ENCODE data around the gene MAP4K3.

Gene MAP4K3

DNA sequence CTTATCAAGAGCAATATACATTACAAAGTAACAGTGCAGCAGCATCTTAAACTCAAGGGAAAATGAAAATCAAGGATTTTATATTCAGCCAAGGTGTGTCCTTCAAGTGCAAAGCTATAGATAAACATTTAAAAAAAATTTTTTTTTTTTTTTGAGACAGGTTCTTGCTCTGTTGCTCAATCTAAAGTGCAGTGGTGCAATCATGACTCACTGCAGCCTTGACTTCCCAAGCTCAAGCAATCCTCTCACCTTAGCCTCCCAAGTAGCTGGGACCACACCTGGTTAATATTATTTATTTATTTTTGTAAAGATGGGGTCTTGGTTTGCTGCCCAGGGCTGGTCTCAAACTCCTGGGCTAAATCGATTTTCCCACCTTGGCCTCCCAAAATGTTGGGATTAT, 202.3 kb downstream of the MAP4K3 start:
- no peak for DNase-seq

DNA sequence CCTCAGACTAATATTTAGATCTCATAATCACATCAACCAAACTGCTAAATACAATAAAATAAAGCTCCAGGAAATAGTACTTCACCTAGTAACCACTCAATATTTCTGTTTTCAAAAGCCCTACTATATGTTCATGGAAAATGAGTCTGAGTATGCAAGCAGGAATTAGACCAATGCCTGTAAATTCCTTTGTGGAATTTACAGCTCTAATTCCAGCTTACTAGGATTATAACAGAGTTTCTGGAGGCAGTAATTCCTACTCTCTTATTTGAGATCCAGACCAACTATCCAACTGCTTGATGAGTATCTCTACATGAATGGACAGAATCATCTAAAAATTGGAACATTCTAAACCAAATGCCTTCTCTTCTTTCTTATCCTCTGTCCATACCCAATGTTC, 204.9 kb downstream of the MAP4K3 start:
- DNase-seq, result no peak

DNA sequence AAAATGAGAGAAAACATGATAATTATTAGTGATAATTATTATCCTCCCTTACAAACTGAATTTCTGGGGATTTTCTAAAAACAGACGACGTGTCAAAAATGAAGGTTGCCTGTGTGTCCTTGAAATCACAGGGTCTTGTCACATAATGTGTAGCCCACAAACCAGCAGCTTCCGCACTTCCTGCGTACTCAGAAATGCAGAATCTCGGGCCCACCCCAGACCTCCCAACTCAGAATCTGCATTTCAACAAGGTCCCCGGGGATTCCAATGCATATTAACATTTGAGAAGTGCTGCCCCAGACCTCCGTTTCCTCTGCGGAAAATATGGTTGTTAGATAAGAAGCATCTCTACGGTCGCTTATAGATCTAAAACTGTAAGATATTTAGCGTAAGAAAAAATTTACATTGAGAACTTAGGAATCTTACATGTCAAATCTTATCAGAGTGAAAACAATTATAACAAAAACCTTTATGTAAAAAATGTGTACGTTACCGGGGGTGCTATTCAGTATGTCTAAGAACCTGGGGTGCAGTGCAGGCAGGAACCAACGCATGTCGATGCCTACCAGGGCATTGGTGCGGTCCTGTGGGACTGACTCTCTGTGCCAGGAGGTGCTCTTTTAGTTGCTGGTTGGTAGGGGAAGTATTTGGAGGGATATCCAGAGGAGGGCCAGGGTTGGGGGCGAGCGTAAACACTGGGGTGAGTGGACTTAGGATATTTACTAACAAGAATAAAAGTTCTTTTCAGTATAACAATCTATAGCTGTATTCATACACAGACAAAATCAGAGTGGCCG, 208.5 kb downstream of the MAP4K3 start:
- peak in 1 of 3 experiments; percentile 48 for DNase-seq

DNA sequence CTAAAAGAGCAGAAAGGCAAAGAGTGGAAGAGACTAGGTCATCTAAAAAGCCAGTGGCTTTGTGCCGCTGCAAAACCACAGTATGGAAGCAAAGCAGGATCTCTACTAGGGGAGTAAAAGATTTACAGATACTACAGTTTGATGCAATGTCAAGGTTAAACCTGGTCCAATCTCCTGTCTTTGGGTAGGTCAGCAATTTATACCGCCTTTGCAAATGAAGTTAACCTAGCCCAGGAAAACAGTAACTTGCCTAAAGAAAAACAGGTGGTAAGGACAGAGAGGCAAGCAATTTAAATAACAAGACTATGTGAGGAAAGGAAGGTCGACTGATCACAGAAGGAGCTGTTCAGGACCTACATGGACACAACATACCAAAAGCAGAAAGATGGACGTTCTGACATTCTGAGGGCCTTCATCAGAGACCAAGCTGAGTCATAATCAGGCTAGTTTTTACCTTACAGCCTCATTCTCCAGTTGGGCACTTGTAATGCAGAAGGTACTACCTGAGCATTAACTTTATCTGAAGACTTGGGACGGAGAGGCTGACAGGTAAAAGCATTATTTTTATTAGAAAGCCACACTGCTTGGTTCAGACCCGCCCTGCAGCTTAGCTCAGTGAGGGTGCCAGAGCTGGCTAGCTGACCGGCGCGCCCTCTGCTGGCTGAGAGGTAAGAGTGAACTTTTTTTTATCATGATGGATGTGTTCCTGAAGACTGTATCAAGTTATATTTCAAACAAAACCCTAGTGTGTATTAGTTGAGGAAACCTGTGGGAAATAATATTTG, 209.3 kb downstream of the MAP4K3 start:
- DNase-seq, result peak; percentile 61 to 81 (median 74)

DNA sequence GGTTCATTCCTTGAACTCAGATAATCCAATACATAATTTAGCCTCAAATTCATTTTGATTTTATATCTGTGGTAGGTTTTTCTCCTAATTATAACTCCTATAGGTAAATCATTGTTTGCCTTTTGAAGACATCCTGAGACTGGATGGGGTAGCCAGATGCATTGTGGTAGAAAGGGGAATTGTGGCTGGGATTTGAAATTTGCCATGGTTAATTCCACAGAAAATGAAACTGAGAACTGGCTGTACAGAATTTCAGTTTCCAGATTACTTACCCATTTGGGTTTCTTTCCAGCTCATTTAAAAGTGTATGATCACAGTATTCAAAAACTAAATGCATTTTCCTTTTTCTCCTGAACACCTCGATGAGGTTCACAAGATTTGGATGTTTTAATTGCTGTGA, 211.5 kb downstream of the MAP4K3 start:
- no peak for DNase-seq

DNA sequence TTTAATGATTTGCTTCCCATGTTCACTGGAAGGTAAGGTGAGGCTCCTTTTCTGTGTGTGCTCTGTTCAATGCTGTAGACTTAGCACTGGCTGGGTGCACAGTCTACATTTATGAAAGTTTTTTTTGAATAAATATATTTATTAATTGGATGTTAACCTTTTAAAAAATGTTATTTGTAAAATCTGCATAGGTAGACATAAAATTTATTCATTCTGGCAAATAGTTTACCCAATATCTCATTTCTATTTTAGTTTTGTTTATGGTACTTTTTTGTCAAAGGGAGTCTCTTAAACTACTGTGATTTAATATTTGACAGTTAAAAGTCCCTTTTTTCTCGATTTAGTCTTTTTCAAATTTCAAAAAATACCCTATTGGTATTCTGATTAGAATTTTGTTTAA, 213.2 kb downstream of the MAP4K3 start:
- DNase-seq, result no peak

DNA sequence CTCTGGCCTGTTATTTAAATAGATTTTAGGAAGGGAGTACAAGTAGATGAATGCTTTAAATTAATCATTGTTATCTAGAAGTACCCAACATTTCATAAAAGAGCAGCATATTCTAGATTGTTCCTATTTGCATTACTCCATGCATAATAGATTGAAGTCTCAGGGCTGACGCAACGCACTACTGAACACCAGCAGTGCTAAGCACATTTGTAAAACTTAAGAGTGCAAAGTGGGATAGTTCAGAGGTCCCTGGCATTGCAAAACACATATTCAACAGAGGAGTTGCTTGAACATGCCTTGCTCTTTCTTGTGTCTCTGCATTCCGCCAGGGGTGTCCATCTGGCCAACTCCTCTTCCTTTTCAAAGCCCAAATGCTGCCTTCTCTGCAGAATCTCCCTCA, 215.6 kb downstream of the MAP4K3 start:
- no peak for DNase-seq

DNA sequence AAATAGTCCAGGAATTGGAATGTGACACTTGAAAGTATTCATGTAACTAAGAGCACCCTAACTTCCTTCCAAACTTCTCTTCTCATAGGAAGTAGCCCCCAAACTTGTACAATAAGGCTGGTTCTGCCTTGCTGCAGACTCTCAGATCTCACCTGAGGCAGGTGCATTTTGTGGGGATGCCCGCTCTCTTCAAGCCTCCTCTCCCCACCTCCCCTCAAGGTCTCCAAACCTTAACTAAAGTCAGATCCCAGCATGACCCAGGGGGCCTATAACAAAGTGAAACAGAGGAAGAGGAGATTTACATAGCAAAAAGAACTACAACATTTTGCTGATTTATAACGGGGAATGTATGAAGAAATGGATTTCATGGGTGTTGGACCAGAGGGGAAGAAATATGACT, 216.9 kb downstream of the MAP4K3 start:
- DNase-seq, result no peak

DNA sequence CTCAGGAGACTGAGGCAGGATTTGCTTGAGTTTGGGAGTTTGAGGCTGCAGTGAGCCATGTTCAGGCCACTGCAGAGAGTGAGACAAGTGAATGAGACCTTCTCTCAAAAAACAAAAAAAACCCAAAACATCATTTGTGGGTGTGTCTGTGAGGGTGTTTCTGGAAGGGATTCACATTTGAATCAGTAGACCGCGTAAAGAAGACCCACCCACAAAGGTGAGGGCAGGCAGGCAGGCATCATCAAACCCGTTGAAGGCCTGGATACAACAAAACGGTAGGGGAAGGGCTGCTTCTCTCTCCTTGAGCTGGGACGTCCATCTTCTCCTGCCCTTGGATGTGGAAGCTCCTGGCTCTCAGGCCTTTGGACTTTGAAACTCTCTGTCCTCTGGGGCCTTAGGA, 218.7 kb downstream of the MAP4K3 start:
- DNase-seq, result no peak

DNA sequence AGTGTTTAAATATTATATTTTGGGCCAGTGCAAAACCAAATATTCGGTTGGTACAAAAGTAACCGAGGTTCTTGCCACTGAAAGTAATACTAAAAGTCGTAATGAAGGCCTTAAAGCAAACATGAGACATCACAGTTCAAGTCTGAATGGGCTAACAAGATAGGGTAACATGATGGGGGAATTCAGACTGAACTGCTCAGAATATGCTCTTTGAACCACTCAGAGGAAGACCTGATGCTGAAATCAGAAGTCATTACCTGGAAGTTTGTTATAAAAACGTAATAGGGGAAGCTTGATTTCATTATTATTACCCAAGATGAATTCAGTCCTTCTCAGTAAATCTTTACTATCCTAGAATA, 219.9 kb downstream of the MAP4K3 start:
- DNase-seq, result no peak

DNA sequence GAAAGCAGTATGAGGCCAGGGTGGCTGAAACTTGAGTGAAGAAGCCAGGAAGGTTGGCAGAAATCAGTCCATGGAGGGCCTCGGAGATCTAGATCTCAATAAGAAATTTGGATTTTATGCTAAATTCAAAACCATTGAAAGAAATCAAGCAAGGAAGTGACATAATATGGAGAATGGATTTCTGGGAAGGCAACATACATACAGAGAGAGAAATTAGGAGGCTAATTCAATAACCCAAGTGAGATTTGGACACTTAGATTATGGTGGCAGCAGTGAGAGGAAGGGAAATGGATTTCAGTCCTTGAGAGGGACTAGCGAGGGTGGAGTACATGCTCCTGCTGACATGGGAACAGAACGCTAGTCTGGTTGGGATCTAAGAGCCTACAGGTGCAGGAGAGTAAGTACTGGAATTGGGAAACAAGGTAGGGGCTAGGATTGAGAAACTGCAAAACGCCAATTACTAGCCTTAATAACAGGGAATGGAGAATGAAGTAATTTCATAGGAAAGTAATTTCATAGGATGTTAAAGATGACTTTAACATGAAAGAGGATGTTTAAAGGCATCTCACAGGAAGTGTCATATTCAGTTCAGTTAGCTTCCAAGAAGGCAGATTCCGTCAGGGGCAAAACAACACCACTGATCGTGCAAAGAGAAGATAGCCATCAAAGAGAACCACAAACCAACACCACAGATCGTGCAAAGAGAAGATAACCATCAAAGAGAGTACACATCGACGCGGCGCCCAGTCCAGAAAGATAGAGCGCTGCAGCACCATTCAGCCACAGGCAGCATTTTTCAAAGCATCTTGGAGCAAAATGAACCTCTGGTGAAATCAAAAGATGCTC, 220.5 kb downstream of the MAP4K3 start:
- no peak for DNase-seq

DNA sequence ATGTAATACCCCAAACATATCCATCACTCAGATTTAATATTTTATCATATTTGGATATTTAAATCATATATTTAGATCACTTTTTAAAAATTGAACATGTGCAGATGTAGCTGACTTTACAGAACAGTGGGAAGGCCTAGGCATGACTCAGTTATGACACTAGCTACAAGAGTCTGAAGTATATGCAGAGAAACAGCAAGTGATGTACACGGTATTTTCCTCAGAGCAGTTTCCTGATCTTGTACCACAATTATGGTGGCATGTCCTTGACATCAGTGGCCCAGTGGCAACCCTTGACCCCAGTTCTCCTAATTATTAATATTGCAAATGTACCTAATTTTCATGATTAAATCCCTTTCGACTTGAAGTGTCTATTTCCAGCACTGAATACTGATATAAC, 221.5 kb downstream of the MAP4K3 start:
- no peak for DNase-seq

DNA sequence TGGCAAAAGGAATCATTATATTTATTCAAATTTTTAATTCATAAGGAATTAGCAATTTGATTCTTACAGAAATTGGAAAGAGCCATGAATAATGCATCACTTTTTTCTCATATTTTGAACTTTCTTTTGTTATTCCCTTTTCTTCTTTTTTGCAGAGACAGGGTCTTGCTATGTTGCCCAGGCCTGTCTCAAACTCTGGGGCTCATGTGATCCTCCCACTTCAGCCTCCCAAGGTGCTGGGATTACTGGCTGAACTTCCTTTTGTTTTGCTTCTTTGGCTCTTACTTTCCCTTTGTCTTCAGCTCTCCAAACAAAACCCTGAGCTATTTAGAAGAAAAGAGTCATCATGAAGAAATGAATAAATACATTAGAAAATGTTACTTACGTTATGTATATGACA, 224.1 kb downstream of the MAP4K3 start:
- no peak for DNase-seq

DNA sequence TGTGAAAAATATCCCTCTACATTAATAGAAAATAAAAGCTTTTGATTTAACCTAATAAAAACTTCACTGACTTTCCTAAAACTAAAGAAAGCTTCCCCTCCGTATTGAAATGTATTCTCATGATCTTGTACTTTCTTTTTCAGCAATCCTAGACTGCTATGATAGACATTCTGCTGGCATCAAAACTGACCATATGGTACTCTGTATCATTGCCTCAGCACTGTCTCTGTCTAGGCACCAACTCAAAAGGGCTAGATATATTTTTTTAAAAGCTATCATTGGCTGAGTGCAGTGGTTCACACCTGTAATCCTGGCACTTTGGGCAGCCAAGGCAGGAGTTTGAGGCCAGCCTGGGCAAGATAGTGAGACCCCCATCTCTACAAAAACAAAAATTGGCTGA, 226.2 kb downstream of the MAP4K3 start:
- no peak for DNase-seq

DNA sequence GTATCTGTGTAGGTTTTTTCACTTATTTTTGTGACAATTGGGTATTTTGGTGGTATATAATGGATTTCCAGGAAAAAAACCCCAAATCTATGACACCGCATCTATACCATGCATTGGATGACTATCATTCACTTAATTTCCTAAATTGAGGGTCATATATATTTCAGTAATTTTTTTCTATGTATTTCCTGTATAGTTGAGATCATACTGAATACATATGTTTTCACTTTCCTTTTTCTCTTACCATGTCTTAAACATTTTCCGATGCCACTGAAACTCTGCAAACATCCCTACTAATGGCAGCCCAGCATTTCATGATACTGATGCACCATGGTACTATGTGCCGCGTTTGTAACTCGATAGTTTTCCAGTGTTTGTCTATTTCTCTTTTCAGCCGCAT, 233.7 kb downstream of the MAP4K3 start:
- DNase-seq, result no peak

DNA sequence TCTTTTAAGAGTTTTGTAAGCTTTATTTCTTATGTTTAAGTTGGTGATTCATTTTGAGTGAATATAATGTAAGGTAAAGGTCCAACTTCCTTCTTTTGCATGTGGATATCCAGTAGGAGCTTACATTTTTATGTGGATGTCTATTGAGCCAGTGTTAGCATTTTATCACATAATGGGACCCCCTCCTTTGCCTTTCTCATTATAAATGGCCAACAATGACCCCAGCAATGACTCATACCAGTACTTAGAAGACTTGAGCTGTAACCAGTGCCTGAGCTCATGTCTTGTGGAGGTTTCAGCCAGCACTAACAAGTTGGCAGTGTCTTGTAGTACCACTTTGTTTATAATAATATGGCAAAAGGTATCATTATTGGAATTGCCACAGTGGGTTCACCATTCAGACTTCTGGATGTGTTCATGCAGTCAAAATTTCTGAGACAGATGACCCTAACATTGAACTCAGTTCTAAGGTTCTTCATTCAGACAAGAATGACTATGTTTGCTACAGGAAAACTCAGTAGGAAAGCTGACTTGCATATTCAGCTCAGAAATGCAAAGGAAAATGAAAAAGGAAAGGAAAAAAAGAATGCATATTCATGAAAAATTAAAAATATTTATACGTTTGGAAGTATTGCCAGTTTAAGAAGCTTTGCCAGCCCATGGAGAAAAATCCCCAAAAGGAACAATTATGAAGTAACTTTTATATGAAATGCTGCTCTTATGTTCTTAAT, 234.3 kb downstream of the MAP4K3 start:
- DNase-seq, result peak in 1 of 3 experiments; percentile 19

All from NCI-H1417 (cell line).